HepG2 (cell line): ENCODE results near the gene FBXO24. TPM values are rescaled to one million over a fixed set of nuclear protein-coding genes. Genes with fewer than 3 reads are reported as not detected.
A peak's percentile ranks its signal among the peaks of the same experiment; 100 is the strongest.

Experiments used
- ATAC-seq: fragments of 200-7000 bp; cut with Tn5 transposase; 3 replicates; pipeline ENCODE4 v1.9.1; 2020; ENCODE audit warnings: mild to moderate bottlenecking, moderate library complexity
- BruUV-seq: library from RNA; stranded (reverse); fragments of 400-500 nt; replicated peaks from 2 replicates; lab custom pipeline; 2021; lab: Mats Ljungman, UMichigan
- CTCF ChIA-PET: fragments of 300-600 bp; formaldehyde crosslinking; extraction: SDS; loops from one replicate; lab custom pipeline; 2021; ENCODE audit warnings: low total read pairs, inconsistent platforms, low intra/inter-chr PET ratio; lab: Yijun Ruan, JAX
- POLR2A ChIA-PET: fragments of 350-600 bp; sonication (Branson Sonifier 250); formaldehyde crosslinking; loops from one replicate; lab custom pipeline; 2020; ENCODE audit warnings: antibody characterized with exemption, inconsistent platforms; lab: Yijun Ruan, JAX
- DNase-seq: peaks from one replicate; pipeline ENCODE4 v3.0.0-alpha.2; 2015; ENCODE audit warnings: low spot score
- FAIRE-seq: peaks from 3 replicates; lab custom pipeline; 2011; peaks lifted over from hg19 to GRCh38; lab: Jason Lieb, UNC
- H2AFZ ChIP-seq: one replicate; pipeline ENCODE4 v1.6.1; 2011; ENCODE audit warnings: low read length, inconsistent platforms
- H3K27ac ChIP-seq: fragments of 300-600 bp; 3 replicates; pipeline ENCODE4 v1.8.0; 2011; ENCODE audit warnings: mixed run types, mild to moderate bottlenecking, mixed read lengths, low read length, inconsistent platforms; ENCODE audit not compliant: insufficient read depth; ENCODE audit errors: extremely low read length
- H3K27me3 ChIP-seq, 2 experiments: fragments of 200-600 bp in 1 of 2; 2 replicates in 1 of 2; 3 replicates in 1 of 2; pipeline versions ENCODE4 v1.6.0 to v1.8.0; 2011; ENCODE audit warnings: low read length in 2 of 2, mild to moderate bottlenecking in 2 of 2, moderate library complexity in 2 of 2, inconsistent platforms in 1 of 2; ENCODE audit not compliant: insufficient read depth in 2 of 2, control insufficient read depth in 1 of 2
- H3K36me3 ChIP-seq, 2 experiments: fragments of 200-600 bp in 1 of 2; replicated peaks in 1 of 2; 2 replicates in 1 of 2; 3 replicates in 1 of 2; pipeline versions ENCODE4 v1.5.1 to v1.8.0; 2011; ENCODE audit warnings: low read length in 2 of 2, inconsistent platforms in 1 of 2; ENCODE audit not compliant: insufficient read depth in 2 of 2, control insufficient read depth in 1 of 2
- H3K4me1 ChIP-seq: 2 replicates; pipeline ENCODE4 v1.5.1; 2012; ENCODE audit warnings: low read length, inconsistent platforms; ENCODE audit not compliant: insufficient read depth
- H3K4me2 ChIP-seq: 2 replicates; pipeline ENCODE4 v1.6.0; 2011; ENCODE audit warnings: low read depth, low read length, inconsistent platforms
- H3K4me3 ChIP-seq, 3 experiments: fragments of 200-600 bp in 1 of 3; sonication (generic), shearing (Covaris generic) in 1 of 3; replicated peaks in 1 of 3; 2 replicates each; pipeline ENCODE4 v1.5.1; 2011 to 2016; ENCODE audit warnings: low read length in 3 of 3, inconsistent platforms in 2 of 3, low read depth in 2 of 3, mild to moderate bottlenecking in 2 of 3, control low read depth in 1 of 3, mixed read lengths in 1 of 3; ENCODE audit not compliant: insufficient read depth in 1 of 3
- H3K79me2 ChIP-seq: one replicate; pipeline ENCODE4 v1.6.1; 2011; ENCODE audit warnings: low read length, inconsistent platforms; ENCODE audit not compliant: insufficient read depth
- H3K9ac ChIP-seq: 2 replicates; pipeline ENCODE4 v1.6.0; 2011; ENCODE audit warnings: mild to moderate bottlenecking, low read depth, low read length, inconsistent platforms; ENCODE audit not compliant: insufficient read depth
- H3K9me3 ChIP-seq: 2 replicates; pipeline ENCODE4 v1.5.1; 2012; ENCODE audit warnings: mild to moderate bottlenecking, low read length
- H4K20me1 ChIP-seq: 2 replicates; pipeline ENCODE4 v1.6.0; 2011; ENCODE audit warnings: inconsistent platforms, mild to moderate bottlenecking, low read length, moderate library complexity; ENCODE audit not compliant: insufficient read depth
- ATF3 ChIP-seq: sonication (generic); formaldehyde crosslinking; IDR thresholded peaks from 2 replicates; pipeline ENCODE4 v1.4.0; 2020; ENCODE audit warnings: missing genetic modification reagents
- DPF2 ChIP-seq: sonication (generic); formaldehyde crosslinking; IDR thresholded peaks from 2 replicates; pipeline ENCODE4 v1.4.0; 2020; ENCODE audit warnings: mild to moderate bottlenecking, low read depth, missing genetic modification reagents, borderline replicate concordance
- ELF3 ChIP-seq: IDR thresholded peaks from 2 replicates; pipeline ENCODE4 v1.6.1; 2016; ENCODE audit warnings: missing genetic modification reagents, missing compliant biosample characterization
- FOXO1 ChIP-seq: sonication (generic); formaldehyde crosslinking; IDR thresholded peaks from 2 replicates; pipeline ENCODE4 v1.4.0; 2020; ENCODE audit warnings: missing genetic modification reagents
- GABPB1 ChIP-seq: IDR thresholded peaks from 2 replicates; pipeline ENCODE4 v1.6.1; 2016; ENCODE audit warnings: mild to moderate bottlenecking, missing genetic modification reagents, moderate library complexity, missing compliant biosample characterization
- HOXD1 ChIP-seq: sonication (generic); formaldehyde crosslinking; IDR thresholded peaks from 2 replicates; pipeline ENCODE4 v1.5.0; 2020; ENCODE audit warnings: missing genetic modification reagents
- IKZF1 ChIP-seq: fragments of 450-650 bp; IDR thresholded peaks from 2 replicates; pipeline ENCODE4 v1.7.1; 2016
- MED1 ChIP-seq: sonication (generic); formaldehyde crosslinking; IDR thresholded peaks from 2 replicates; pipeline ENCODE4 v1.4.0; 2020; ENCODE audit warnings: missing genetic modification reagents
- MED13 ChIP-seq: sonication (generic); formaldehyde crosslinking; IDR thresholded peaks from 2 replicates; pipeline ENCODE4 v1.5.0; 2020; ENCODE audit warnings: missing genetic modification reagents
- MXD3 ChIP-seq: IDR thresholded peaks from 2 replicates; pipeline ENCODE4 v1.6.1; 2016; ENCODE audit warnings: mild to moderate bottlenecking, missing biosample characterization, missing genetic modification reagents
- POLR2AphosphoS5 ChIP-seq: IDR thresholded peaks from 2 replicates; pipeline ENCODE4 v1.6.1; 2012; ENCODE audit warnings: low read depth, low read length
- RBFOX2 ChIP-seq: fragments of 200-400 bp; formaldehyde crosslinking; IDR thresholded peaks from 2 replicates; pipeline ENCODE4 v1.6.1; 2017; ENCODE audit warnings: low read depth, mild to moderate bottlenecking, low read length
- RBM39 ChIP-seq: fragments of 200-400 bp; formaldehyde crosslinking; IDR thresholded peaks from one replicate; pipeline ENCODE4 v1.6.1; 2018; ENCODE audit warnings: antibody characterized with exemption, mild to moderate bottlenecking, low read depth, low read length; ENCODE audit not compliant: poor library complexity, severe bottlenecking
- RXRA ChIP-seq: sonication (generic); formaldehyde crosslinking; IDR thresholded peaks from 2 replicates; pipeline ENCODE4 v1.5.1; 2020; ENCODE audit warnings: missing genetic modification reagents
- SCMH1 ChIP-seq: sonication (generic); formaldehyde crosslinking; IDR thresholded peaks from 2 replicates; pipeline ENCODE4 v1.9.0; 2021; ENCODE audit warnings: missing genetic modification reagents, mild to moderate bottlenecking, borderline replicate concordance
- SNAPC5 ChIP-seq: sonication (generic); formaldehyde crosslinking; IDR thresholded peaks from 2 replicates; pipeline ENCODE4 v1.8.1; 2023; ENCODE audit warnings: mild to moderate bottlenecking, missing genetic modification reagents, borderline replicate concordance
- TBP ChIP-seq: sonication (generic); formaldehyde crosslinking; IDR thresholded peaks from 2 replicates; pipeline ENCODE4 v1.5.0; 2020; ENCODE audit warnings: missing genetic modification reagents
- ZBTB7A ChIP-seq: sonication (generic); formaldehyde crosslinking; IDR thresholded peaks from 2 replicates; pipeline ENCODE4 v1.8.0; 2022; ENCODE audit warnings: mild to moderate bottlenecking, missing genetic modification reagents
- ZMYM4 ChIP-seq: sonication (generic); formaldehyde crosslinking; IDR thresholded peaks from 2 replicates; pipeline ENCODE4 v1.8.1; 2023; ENCODE audit warnings: mild to moderate bottlenecking, missing genetic modification reagents
- ZNF331 ChIP-seq: sonication (generic); formaldehyde crosslinking; IDR thresholded peaks from 2 replicates; pipeline ENCODE4 v1.4.0; 2020; ENCODE audit warnings: missing genetic modification reagents
- ZNF724P ChIP-seq: sonication (generic); formaldehyde crosslinking; IDR thresholded peaks from 2 replicates; pipeline ENCODE4 v1.8.0; 2022; ENCODE audit warnings: missing genetic modification reagents, borderline replicate concordance
- ZNF75D ChIP-seq: sonication (generic); formaldehyde crosslinking; IDR thresholded peaks from 2 replicates; pipeline ENCODE4 v1.8.1; 2023; ENCODE audit warnings: missing genetic modification reagents, mild to moderate bottlenecking, borderline replicate concordance
- ZNF788 ChIP-seq: sonication (generic); formaldehyde crosslinking; IDR thresholded peaks from 2 replicates; pipeline ENCODE4 v1.5.0; 2020; ENCODE audit warnings: mild to moderate bottlenecking, missing genetic modification reagents, borderline replicate concordance
- ZNF792 ChIP-seq: IDR thresholded peaks from 2 replicates; pipeline ENCODE4 v1.6.1; 2016
- ZSCAN21 ChIP-seq: sonication (generic); formaldehyde crosslinking; IDR thresholded peaks from 2 replicates; pipeline ENCODE4 v1.8.0; 2022; ENCODE audit warnings: mild to moderate bottlenecking, missing genetic modification reagents, moderate library complexity, borderline replicate concordance
- ZSCAN30 ChIP-seq: sonication (generic); formaldehyde crosslinking; IDR thresholded peaks from 2 replicates; pipeline ENCODE4 v1.5.0; 2020; ENCODE audit warnings: mild to moderate bottlenecking, missing genetic modification reagents
- WGBS: methylation state at CpG from one replicate; pipeline ENCODE4 v1.1.6; 2017; ENCODE audit warnings: low lambda C conversion rate; 5-methylcytosine and 5-hydroxymethylcytosine counted together
- in situ Hi-C: cut with HindIII; loops from 2 replicates; pipeline ENCODE4 v1.10.0; 2017; ENCODE audit warnings: low pct_unique_long_range_greater_than_20kb; ENCODE audit not compliant: extremely low pct_ligation_motif_present
- intact Hi-C: fragments of 100-400 bp; cut with micrococcal nuclease; formaldehyde crosslinking; loops from one replicate; pipeline ENCODE4 v1.10.0; 2022; ENCODE audit not compliant: unreplicated experiment
- polyA plus RNA-seq, 8 experiments: library from polyadenylated mRNA; depleted of rRNA in 3 of 8; stranded (reverse) in 7 of 8; unstranded in 1 of 8; fragments of >200 nt; fragmentation: Illumina TruSeq in 4 of 8; extraction: Trizol in 4 of 8; gene quantifications; 2 replicates each; pipeline versions ENCODE4 v1.2.1 to v1.2.3, GENCODE V29; 2011 to 2016; ENCODE audit warnings: low read depth in 4 of 8, missing spikeins in 1 of 8, mixed read lengths in 1 of 8; ENCODE audit not compliant: insufficient read depth in 1 of 8
- total RNA-seq, 5 experiments: library from RNA; depleted of rRNA; stranded (reverse); fragments of >200 nt; fragmentation: Illumina TruSeq; extraction: Trizol; gene quantifications; 2 replicates each; pipeline ENCODE4 v1.2.3, GENCODE V29; 2016; ENCODE audit warnings: low read depth in 1 of 5

FBXO24 gene
- total and polyA plus RNA-seq, 2 of the 13 experiments (the other 11 are each of a cell fraction or from before 2014, with no cell fraction given): 0.20 to 0.55 TPM

- DNase-seq (no peak), ATAC-seq (peak; percentile 45), FAIRE-seq (no peak)
- in situ Hi-C loops (no loop called here), intact Hi-C loops (loop anchor here (1.0 kb wide), 1 partner anchor 27 kb away; the partner anchor contains the start of gene MOSPD3)
- under 1% methylated on average over 28 of the region's 61 CpGs for WGBS
- peaks cover 49% of the 10 kb centered on the region for H3K4me1 ChIP-seq
- BruUV-seq: no TSS peak
- H3K9me3 ChIP-seq: no peaks in the 10 kb centered on the region
- peak within 1 kb of the TSS; percentile 81 for H3K27ac ChIP-seq
- H3K9ac ChIP-seq: peak within 1 kb of the TSS; percentile 94
- H3K4me3 ChIP-seq: peak within 1 kb of the TSS; percentile 80 to 98 (median 86)
- peaks cover 8% of the 10 kb centered on the region; the same call in 1 of the 2 replicates for H4K20me1 ChIP-seq
- peak within 1 kb of the TSS; percentile 91 for H2AFZ ChIP-seq
- peak within 1 kb of the TSS; percentile 100 for H3K4me2 ChIP-seq
- H3K79me2 ChIP-seq: peaks cover 6% of the 10 kb centered on the region
- ChIA-PET POLR2A (interaction anchor here (0.5 to 4.1 kb wide), 63 partner anchors 8 to 532 kb away, joined by 3 to 73 read pairs (median 4); partner anchors contain the start of genes ACTL6B, AGFG2, EPHB4 and EPO), CTCF (interaction anchor here (1.2 kb wide), 1 partner anchor 116 kb away, joined by 3 read pairs; no protein-coding TSS in a partner anchor)
- H3K36me3 ChIP-seq: peaks cover 8 to 14% of the 10 kb centered on the region in 2 experiments; a peak in 4 of 5 replicates
- peaks cover 0 to 6% of the 10 kb centered on the region in 2 experiments; a peak in 3 of 5 replicates for H3K27me3 ChIP-seq
- TF ChIP-seq ELF3 (CRISPR knock-in tag) (no peak), TBP (CRISPR knock-in tag) (no peak), MED1 (peak; percentile 43; the same call in 1 of the 2 replicates), ZNF75D (CRISPR knock-in tag) (no peak), GABPB1 (CRISPR knock-in tag) (peak; percentile 91), RBFOX2 (peak; percentile 93), RXRA (CRISPR knock-in tag) (peak; percentile 74; the same call in 1 of the 2 replicates), POLR2AphosphoS5 (peak; percentile 75), ZNF788 (CRISPR knock-in tag) (peak; percentile 87), SNAPC5 (peak; percentile 99), FOXO1 (CRISPR knock-in tag) (0 out of 2 replicates have a peak, but pooled peaks have one; percentile 50), ZSCAN30 (CRISPR knock-in tag) (no peak), ZSCAN21 (CRISPR knock-in tag) (0 out of 2 replicates have a peak, but pooled peaks have one; percentile 59), DPF2 (no peak), SCMH1 (CRISPR knock-in tag) (no peak), MED13 (CRISPR knock-in tag) (peak; percentile 67; the same call in 1 of the 2 replicates), ATF3 (CRISPR knock-in tag) (0 out of 2 replicates have a peak, but pooled peaks have one; percentile 52), IKZF1 (no peak), RBM39 (peak; percentile 77), ZMYM4 (CRISPR knock-in tag) (peak; percentile 90), HOXD1 (0 out of 2 replicates have a peak, but pooled peaks have one; percentile 58), ZNF331 (CRISPR knock-in tag) (peak; percentile 70; the same call in 1 of the 2 replicates), ZNF724P (CRISPR knock-in tag) (peak; percentile 74; the same call in 1 of the 2 replicates), MXD3 (CRISPR knock-in tag) (peak; percentile 65; the same call in 1 of the 2 replicates), ZNF792 (CRISPR knock-in tag) (peak; percentile 89), ZBTB7A (CRISPR knock-in tag) (no peak)
These were observed 440 bp upstream of the FBXO24 start, which contains the start of gene LRCH4 for GRCh38 chr7:100585511-100586265. Gene LRCH4, minus strand, starts transcription at chr7:100586129. Its CDS starts 29 bp downstream, at chr7:100586100.
